Coronary artery (tissue), 2 donors: ENCODE measurements around the gene PAWR.
A peak's percentile ranks its signal among the peaks of the same experiment; 100 is the strongest.

ENCODE experiments used
- DNase-seq: peaks from one replicate; pipeline ENCODE4 v3.0.0-alpha.2; 2017; ENCODE audit warnings: low spot score
- H3K27ac ChIP-seq, 2 donors: fragments of 200-600 bp; sonication (generic); one replicate each; pipeline ENCODE4 v1.5.1; 2016 to 2019
- H3K4me3 ChIP-seq: fragments of 200-600 bp; sonication (generic); 2 replicates; pipeline ENCODE4 v1.5.1; 2016; ENCODE audit warnings: mild to moderate bottlenecking, moderate library complexity
- CTCF ChIP-seq: fragments of 200-600 bp; sonication (generic); IDR thresholded peaks from one replicate; pipeline ENCODE4 v1.5.1; 2019; ENCODE audit warnings: antibody characterized with exemption

Gene PAWR

GRCh38 chr12:79710707-79711483 lies 20.1 kb upstream of the PAWR start:
- no peak for TF ChIP-seq CTCF
- DNase-seq = no peak
- Histone ChIP-seq H3K4me3 (no peak overlapping the region), H3K27ac (no peak overlapping the region)

- TF ChIP-seq CTCF = no peak
- no peak overlapping the region for H3K27ac ChIP-seq
- H3K4me3 ChIP-seq = no peak overlapping the region
- no peak for DNase-seq
These were observed 17.1 kb upstream of the PAWR start for GRCh38 chr12:79707830-79708229.

GRCh38 chr12:79706676-79707075 lies 15.9 kb upstream of the PAWR start:
- Histone ChIP-seq H3K4me3 (no peak overlapping the region), H3K27ac (no peak overlapping the region)
- DNase-seq = no peak
- TF ChIP-seq CTCF = no peak

GRCh38 chr12:79706156-79706555 lies 15.4 kb upstream of the PAWR start:
- no peak for DNase-seq
- Histone ChIP-seq H3K27ac (no peak overlapping the region), H3K4me3 (no peak overlapping the region)
- no peak for TF ChIP-seq CTCF

- H3K27ac ChIP-seq = no peak overlapping the region
- DNase-seq = no peak
- no peak overlapping the region for H3K4me3 ChIP-seq
- TF ChIP-seq CTCF = no peak
These were observed 8.2 kb upstream of the PAWR start for GRCh38 chr12:79698966-79699365.

- H3K4me3 ChIP-seq = no peak overlapping the region
- H3K27ac ChIP-seq = no peak overlapping the region
- TF ChIP-seq CTCF = no peak
- DNase-seq = no peak
These were observed 5.7 kb upstream of the PAWR start for GRCh38 chr12:79696416-79696815.

- no peak for DNase-seq
- Histone ChIP-seq H3K27ac (no peak overlapping the region), H3K4me3 (peak overlapping the region; percentile 85)
- TF ChIP-seq CTCF = no peak
These were observed 2.3 kb upstream of the PAWR start for GRCh38 chr12:79692860-79693577.
